Activated CD4-positive, alpha-beta T cell treated with anti-CD3 and anti-CD28 coated beads, Interleukin-2, amount 50 U/mL, for 16 hours (primary cell): ENCODE results near the gene SLC22A6.

Experiments
- DNase-seq: peaks from one replicate; pipeline ENCODE4 v3.0.0-alpha.2; 2020

Gene SLC22A6

GRCh38 chr11:62931499-62932278, 53.1 kb downstream of the SLC22A6 start:
- no peak for DNase-seq

GRCh38 chr11:62930666-62931065, 54.1 kb downstream of the SLC22A6 start:
- DNase-seq = no peak

- DNase-seq = no peak
Observed at GRCh38 chr11:62930157-62930556, 54.6 kb downstream of the SLC22A6 start.

GRCh38 chr11:62928011-62928410, 56.8 kb downstream of the SLC22A6 start:
- DNase-seq = no peak

GRCh38 chr11:62926680-62927455, 57.9 kb downstream of the SLC22A6 start:
- no peak for DNase-seq
